ENCODE results near the gene GRWD1.

- no peak for TF ChIP-seq EZH2phosphoT487 (IDR thresholded peaks at IDR 0.05)
- TF ChIP-seq CTCF (IDR thresholded peaks at IDR 0.05), result no peak
- TF ChIP-seq EZH2 (IDR thresholded peaks at IDR 0.05), result no peak
Observed at GRCh38 chr19:48454150-48454730, 8.5 kb downstream of the GRWD1 start.
